Measurements from ENCODE around the gene C1S.

DNA sequence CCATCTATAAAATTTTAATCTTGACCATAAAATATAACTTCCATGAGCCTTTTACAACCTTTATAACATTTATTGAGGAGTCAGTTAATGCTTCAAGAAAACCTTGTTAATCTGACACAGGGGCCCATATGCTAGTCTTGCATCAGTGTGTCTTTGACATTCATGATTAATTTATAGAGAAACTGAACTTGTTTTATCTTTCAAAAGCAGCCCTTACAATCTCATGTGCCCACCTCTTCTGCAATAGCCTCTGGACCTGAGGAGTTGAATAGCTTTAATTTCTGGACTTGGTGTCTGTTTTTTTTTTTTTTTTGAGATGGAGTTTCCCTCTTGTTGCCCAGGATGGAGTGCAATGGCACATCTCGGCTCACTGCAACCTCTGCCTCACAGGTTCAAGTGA is 33.7 kb upstream of the C1S start:
- TF ChIP-seq CTCF (IDR thresholded peaks at IDR 0.05) (no peak), POLR2A (IDR thresholded peaks at IDR 0.05) (no peak)

Data from adrenal gland (tissue), 5 donors.